HUES6 (cell line): ENCODE data around the gene UVRAG.

Experiments
- H3K27ac ChIP-seq: 2 replicates; pipeline ENCODE4 v1.7.0; 2013; ENCODE audit warnings: low read depth, mild to moderate bottlenecking, low read length, inconsistent platforms
- H3K27me3 ChIP-seq: 2 replicates; pipeline ENCODE4 v1.6.1; 2013; ENCODE audit warnings: low read length; ENCODE audit not compliant: control insufficient read depth, insufficient read depth
- H3K36me3 ChIP-seq: 2 replicates; pipeline ENCODE4 v1.6.1; 2013; ENCODE audit warnings: low read length; ENCODE audit not compliant: control insufficient read depth, insufficient read depth
- H3K4me1 ChIP-seq: 2 replicates; pipeline ENCODE4 v1.6.1; 2013; ENCODE audit warnings: low read length; ENCODE audit not compliant: control insufficient read depth, insufficient read depth
- H3K4me3 ChIP-seq: 2 replicates; pipeline ENCODE4 v1.5.1; 2013; ENCODE audit warnings: low read depth, low read length
- H3K9ac ChIP-seq: one replicate; pipeline ENCODE4 v1.6.1; 2013; ENCODE audit warnings: mild to moderate bottlenecking, low read length
- H3K9me3 ChIP-seq: 2 replicates; pipeline ENCODE4 v1.6.1; 2013; ENCODE audit warnings: low read depth, low read length; ENCODE audit not compliant: control insufficient read depth, insufficient read depth

The UVRAG gene

DNA sequence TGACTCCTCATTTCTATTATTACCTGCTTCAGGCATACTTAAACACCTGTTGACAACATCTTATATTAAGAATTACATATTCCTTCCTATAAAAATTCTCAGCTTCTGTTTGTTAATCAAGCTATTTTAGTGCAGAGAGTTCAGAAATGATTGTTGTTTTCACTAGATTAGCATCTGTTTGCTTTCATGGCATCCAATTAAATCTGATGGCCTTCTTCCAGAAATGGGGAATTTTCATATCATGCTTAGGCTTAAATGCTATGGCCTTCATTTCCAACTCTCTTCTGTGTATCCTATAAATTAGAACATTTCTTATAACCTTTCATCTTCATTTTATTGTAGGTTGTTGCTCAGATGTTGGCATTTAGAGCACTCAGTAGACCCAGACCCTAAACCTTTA lies 211.3 kb downstream of the UVRAG start:
- no peak overlapping the region for H3K27ac ChIP-seq
- no peaks in the 10 kb centered on the region for H3K9me3 ChIP-seq
- H3K36me3 ChIP-seq, result no peaks in the 10 kb centered on the region
- H3K9ac ChIP-seq, result no peak overlapping the region
- H3K27me3 ChIP-seq, result no peaks in the 10 kb centered on the region
- H3K4me3 ChIP-seq, result no peak overlapping the region
- H3K4me1 ChIP-seq, result peaks cover 11% of the 10 kb centered on the region

DNA sequence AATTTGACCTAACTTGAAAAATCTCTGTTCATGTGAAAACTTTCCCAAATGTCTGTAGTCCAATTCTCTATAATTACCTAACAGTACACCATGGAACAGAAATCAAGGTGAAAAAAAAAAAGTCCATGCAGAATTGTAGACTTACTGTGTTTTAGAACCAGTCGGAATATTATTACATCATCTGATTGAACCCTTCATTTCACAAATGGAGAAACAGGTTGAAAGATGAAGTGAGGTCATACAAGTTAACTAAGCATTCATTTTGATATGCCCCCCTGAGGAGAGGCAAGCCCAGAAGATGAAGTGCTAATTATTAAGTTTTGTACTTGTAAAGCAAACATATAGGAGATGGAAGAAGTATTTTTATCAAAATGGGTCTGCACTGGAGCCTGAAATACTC lies 211.9 kb downstream of the UVRAG start:
- Histone ChIP-seq H3K9ac (no peak overlapping the region), H3K4me1 (peaks cover 11% of the 10 kb centered on the region), H3K27me3 (no peaks in the 10 kb centered on the region), H3K27ac (no peak overlapping the region), H3K9me3 (no peaks in the 10 kb centered on the region), H3K4me3 (no peak overlapping the region), H3K36me3 (no peaks in the 10 kb centered on the region)

GRCh38 chr11:76030286-76030685 lies 215.3 kb downstream of the UVRAG start:
- Histone ChIP-seq H3K9ac (no peak overlapping the region), H3K4me1 (peaks cover 11% of the 10 kb centered on the region), H3K9me3 (no peaks in the 10 kb centered on the region), H3K36me3 (no peaks in the 10 kb centered on the region), H3K4me3 (no peak overlapping the region), H3K27ac (no peak overlapping the region), H3K27me3 (no peaks in the 10 kb centered on the region)

DNA sequence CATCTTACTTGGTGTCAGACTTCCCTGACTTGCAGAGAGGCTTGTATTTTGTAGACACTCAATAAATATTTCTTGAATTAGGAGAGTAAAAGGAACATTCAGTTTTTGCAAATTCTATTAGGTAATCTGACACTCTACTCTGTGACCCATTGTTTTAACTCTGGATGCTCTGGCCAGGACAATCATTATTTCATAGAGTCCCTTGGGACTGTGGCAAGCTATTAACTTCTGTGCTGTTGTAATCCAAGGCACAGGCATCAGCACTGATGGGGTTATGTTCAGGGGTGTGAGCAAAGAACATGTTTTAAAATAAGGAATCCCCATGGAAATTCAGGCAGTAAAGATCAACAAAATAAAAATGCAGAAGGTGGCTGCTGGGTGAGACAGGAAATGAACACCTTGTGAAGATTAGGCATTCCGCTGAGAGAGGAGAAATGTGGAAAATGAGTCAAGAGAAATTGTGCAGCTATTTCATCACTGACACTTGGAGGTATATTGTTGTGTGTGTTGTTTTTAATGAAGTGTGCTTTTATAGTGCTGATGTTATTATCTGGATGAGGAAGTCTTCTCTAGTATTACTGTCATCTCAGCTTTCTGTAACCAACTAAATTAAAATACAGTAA lies 216.1 kb downstream of the UVRAG start:
- no peak overlapping the region for H3K27ac ChIP-seq
- H3K36me3 ChIP-seq, result no peaks in the 10 kb centered on the region

GRCh38 chr11:76033699-76034098 lies 218.7 kb downstream of the UVRAG start:
- Histone ChIP-seq H3K9ac (no peak overlapping the region), H3K4me1 (peaks cover 11% of the 10 kb centered on the region), H3K27ac (no peak overlapping the region), H3K27me3 (no peaks in the 10 kb centered on the region), H3K9me3 (0 out of 2 replicates have a peak, but pooled peaks cover under 1% of the 10 kb centered on the region), H3K36me3 (no peaks in the 10 kb centered on the region), H3K4me3 (no peak overlapping the region)

More for the DNA sequence above, 216.1 kb downstream of the UVRAG start:
- Histone ChIP-seq H3K27me3 (no peaks in the 10 kb centered on the region), H3K9me3 (no peaks in the 10 kb centered on the region), H3K4me3 (no peak overlapping the region), H3K9ac (no peak overlapping the region), H3K4me1 (peaks cover 11% of the 10 kb centered on the region)

DNA sequence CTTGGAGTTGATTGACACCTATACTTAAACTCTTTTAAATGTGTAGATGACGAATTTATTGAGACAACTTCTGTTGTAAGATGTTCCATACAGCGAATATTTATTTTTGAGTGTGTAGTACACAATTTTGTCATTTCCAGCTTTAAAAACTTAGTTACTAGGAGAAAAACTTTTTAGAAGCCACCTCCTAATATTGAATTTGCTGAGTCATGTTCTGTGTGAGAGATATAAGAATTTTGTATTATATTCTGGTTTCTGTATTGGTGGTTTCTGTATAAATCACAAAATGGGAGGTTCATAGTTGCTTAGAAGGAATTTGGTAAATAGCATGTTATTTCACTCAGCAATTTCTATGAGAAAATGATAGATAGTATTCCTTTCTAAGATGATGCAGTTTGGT lies 220.0 kb downstream of the UVRAG start:
- no peak overlapping the region for H3K27ac ChIP-seq
- H3K36me3 ChIP-seq, result no peaks in the 10 kb centered on the region
- H3K9ac ChIP-seq, result no peak overlapping the region
- 0 out of 2 replicates have a peak, but pooled peaks cover 5% of the 10 kb centered on the region for H3K9me3 ChIP-seq
- no peak overlapping the region for H3K4me3 ChIP-seq
- no peaks in the 10 kb centered on the region for H3K27me3 ChIP-seq
- peaks cover 11% of the 10 kb centered on the region for H3K4me1 ChIP-seq

- no peaks in the 10 kb centered on the region for H3K36me3 ChIP-seq
- H3K9ac ChIP-seq, result no peak overlapping the region
- H3K27ac ChIP-seq, result no peak overlapping the region
- 0 out of 2 replicates have a peak, but pooled peaks cover 5% of the 10 kb centered on the region for H3K9me3 ChIP-seq
- no peaks in the 10 kb centered on the region for H3K27me3 ChIP-seq
- no peaks in the 10 kb centered on the region for H3K4me1 ChIP-seq
- no peak overlapping the region for H3K4me3 ChIP-seq
Measured at GRCh38 chr11:76038608-76039007, 223.6 kb downstream of the UVRAG start.

DNA sequence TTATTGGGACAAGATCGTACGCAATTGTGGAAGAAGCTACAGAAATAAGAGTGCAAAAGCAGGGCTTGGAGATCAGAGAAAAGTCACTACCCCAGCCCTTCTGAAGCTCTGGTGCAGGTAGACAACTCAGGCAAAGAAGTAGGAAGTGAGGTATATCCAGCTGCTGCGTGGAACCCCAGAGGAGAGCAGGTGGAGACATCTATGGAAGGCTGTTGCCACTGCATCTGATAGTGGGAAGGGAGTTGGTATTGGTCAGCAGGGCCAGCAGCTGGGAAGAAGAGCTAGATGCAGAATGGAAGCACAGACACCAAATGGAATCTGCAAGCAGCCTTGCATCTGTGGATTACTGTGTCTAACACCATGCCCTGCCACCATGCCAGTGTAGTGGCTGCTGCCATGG lies 226.2 kb downstream of the UVRAG start:
- no peaks in the 10 kb centered on the region for H3K4me1 ChIP-seq
- H3K27ac ChIP-seq, result no peak overlapping the region
- no peaks in the 10 kb centered on the region for H3K27me3 ChIP-seq
- H3K4me3 ChIP-seq, result no peak overlapping the region
- H3K9me3 ChIP-seq, result 0 out of 2 replicates have a peak, but pooled peaks cover 5% of the 10 kb centered on the region
- H3K9ac ChIP-seq, result no peak overlapping the region
- H3K36me3 ChIP-seq, result no peaks in the 10 kb centered on the region

- Histone ChIP-seq H3K27ac (no peak overlapping the region), H3K4me3 (no peak overlapping the region), H3K9me3 (peaks cover 26% of the 10 kb centered on the region), H3K27me3 (no peaks in the 10 kb centered on the region), H3K9ac (no peak overlapping the region), H3K36me3 (peaks cover 11% of the 10 kb centered on the region), H3K4me1 (no peaks in the 10 kb centered on the region)
Measured at GRCh38 chr11:76044750-76045320, 229.8 kb downstream of the UVRAG start.

DNA sequence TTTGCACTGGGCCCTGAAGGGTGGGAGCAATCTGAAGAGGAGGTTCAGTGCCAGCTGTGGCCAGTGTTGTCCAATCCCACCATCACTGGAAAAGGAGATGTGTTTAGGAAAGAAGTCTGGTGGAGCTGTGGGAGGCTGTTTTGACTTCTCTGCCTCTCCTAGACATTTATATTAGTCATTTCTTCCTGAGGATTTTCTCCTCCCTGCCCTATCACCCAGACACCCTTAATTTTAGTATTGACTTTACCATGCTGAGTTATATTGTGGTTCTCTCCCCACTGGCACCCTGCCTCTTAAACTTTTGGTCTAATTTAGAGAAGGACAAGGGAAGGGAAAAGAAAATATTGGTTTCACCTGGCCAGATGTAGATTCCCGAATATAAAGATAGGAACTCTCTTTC lies 232.2 kb downstream of the UVRAG start:
- no peak overlapping the region for H3K27ac ChIP-seq
- no peaks in the 10 kb centered on the region for H3K4me1 ChIP-seq
- H3K9ac ChIP-seq, result no peak overlapping the region
- peaks cover 28% of the 10 kb centered on the region for H3K9me3 ChIP-seq
- H3K4me3 ChIP-seq, result no peak overlapping the region
- H3K36me3 ChIP-seq, result peaks cover 12% of the 10 kb centered on the region
- H3K27me3 ChIP-seq, result no peaks in the 10 kb centered on the region

- H3K36me3 ChIP-seq, result peaks cover 12% of the 10 kb centered on the region
- no peak overlapping the region for H3K9ac ChIP-seq
- H3K27ac ChIP-seq, result no peak overlapping the region
- no peaks in the 10 kb centered on the region for H3K27me3 ChIP-seq
- H3K4me1 ChIP-seq, result no peaks in the 10 kb centered on the region
- peaks cover 28% of the 10 kb centered on the region for H3K9me3 ChIP-seq
- H3K4me3 ChIP-seq, result no peak overlapping the region
Measured at GRCh38 chr11:76047766-76048165, 232.8 kb downstream of the UVRAG start.
